Mesangial cell (primary cell): ENCODE measurements around the gene MRPS16. TPM values are rescaled to one million over a fixed set of nuclear protein-coding genes. Genes with fewer than 3 reads are reported as not detected.

Experiments
- total RNA-seq: library from RNA; depleted of rRNA; stranded (reverse); fragments of >200 nt; gene quantifications from 2 replicates; pipeline ENCODE4 v1.2.3, GENCODE V29; 2015

The MRPS16 gene
- total RNA-seq, result 52.0 and 74.6 TPM in 2 replicates

GRCh38 chr10:73252445-73253224 is at the start of gene MRPS16:
Gene MRPS16 (minus strand): TSS chr10:73252644. CDS start chr10:73252482, 162 bp downstream.

GRCh38 chr10:73246646-73247508 is 5.6 kb downstream of the MRPS16 start, which contains the start of gene DNAJC9:
Gene DNAJC9 (minus strand): TSS chr10:73247255. CDS start chr10:73247189, 66 bp downstream.

Other genes starting within 250 kb of the MRPS16 start
- gene P4HA1, start 155.8 kb downstream of the MRPS16 start, total RNA-seq, result 23.5 and 25.6 TPM in 2 replicates
- 2.0 and 4.4 TPM in 2 replicates for gene NUDT13, start 142.2 kb downstream of the MRPS16 start, total RNA-seq
- gene ECD, start 84.6 kb downstream of the MRPS16 start, total RNA-seq, result 22.9 and 27.7 TPM in 2 replicates
- gene FAM149B1, start 84.5 kb downstream of the MRPS16 start, total RNA-seq, result 7.7 and 12.5 TPM in 2 replicates
- gene DNAJC9, start 5.4 kb downstream of the MRPS16 start, total RNA-seq, result 10.8 and 56.2 TPM in 2 replicates
- under 0.01 and 1.0 TPM in 2 replicates for gene CFAP70, start 106.2 kb upstream of the MRPS16 start, total RNA-seq
- 101 and 106 TPM in 2 replicates for gene ANXA7, start 161.4 kb upstream of the MRPS16 start, total RNA-seq
- 0.76 and 0.81 TPM in 2 replicates for gene MSS51, start 180.9 kb upstream of the MRPS16 start, total RNA-seq
- 13.8 and 17.8 TPM in 2 replicates for gene PPP3CB, start 243.4 kb upstream of the MRPS16 start, total RNA-seq